MCF 10A (cell line): Measurements from ENCODE around the gene B9D1. TPM values are rescaled to one million over a fixed set of nuclear protein-coding genes. Genes with fewer than 3 reads are reported as not detected.

Experiments used
- BruUV-seq: library from RNA; stranded (reverse); fragments of 400-500 nt; replicated peaks from 2 replicates; lab custom pipeline; 2021; lab: Mats Ljungman, UMichigan
- CTCF ChIA-PET: fragments of 300-600 bp; sonication (Branson Sonifier 250); formaldehyde crosslinking; extraction: SDS; loops from one replicate; lab custom pipeline; 2021; ENCODE audit warnings: antibody characterized with exemption, inconsistent platforms; lab: Yijun Ruan, JAX
- POLR2A ChIA-PET: fragments of 300-600, 350-650 bp; sonication (Branson Sonifier 250); formaldehyde crosslinking; extraction: SDS; loops from one replicate; lab custom pipeline; 2020; ENCODE audit warnings: antibody characterized with exemption, inconsistent platforms; lab: Yijun Ruan, JAX
- DNase-seq: peaks from one replicate; pipeline ENCODE4 v3.0.0-alpha.2; 2018; ENCODE audit not compliant: unreplicated experiment
- H3K27ac Mint-ChIP-seq: one replicate; pipeline ENCODE4 v1.8.0; 2022; ENCODE audit warnings: mild to moderate bottlenecking, low read depth, mixed read lengths; ENCODE audit not compliant: unreplicated experiment
- H3K27me3 Mint-ChIP-seq: one replicate; pipeline ENCODE4 v1.8.0; 2022; ENCODE audit warnings: mixed read lengths; ENCODE audit not compliant: insufficient read depth, unreplicated experiment
- H3K36me3 Mint-ChIP-seq: one replicate; pipeline ENCODE4 v1.8.0; 2022; ENCODE audit warnings: mild to moderate bottlenecking, moderate library complexity, mixed read lengths; ENCODE audit not compliant: insufficient read depth, unreplicated experiment
- H3K4me1 Mint-ChIP-seq: one replicate; pipeline ENCODE4 v1.8.0; 2022; ENCODE audit warnings: mixed read lengths; ENCODE audit not compliant: insufficient read depth, unreplicated experiment
- H3K4me3 Mint-ChIP-seq: one replicate; pipeline ENCODE4 v1.8.0; 2022; ENCODE audit warnings: mild to moderate bottlenecking, moderate library complexity, mixed read lengths; ENCODE audit not compliant: unreplicated experiment
- H3K9me3 Mint-ChIP-seq: one replicate; pipeline ENCODE4 v1.8.0; 2022; ENCODE audit warnings: mixed read lengths; ENCODE audit not compliant: unreplicated experiment
- intact Hi-C: fragments of 100-400 bp; cut with micrococcal nuclease; formaldehyde crosslinking; loops from 2 replicates; pipeline ENCODE4 v1.14.1; 2022
- total RNA-seq: library from RNA; stranded (reverse); gene quantifications from 2 replicates; pipeline ENCODE4 v1.2.3, GENCODE V29; 2022
- TF ChIP-seq, protein P1 (sequence below): fragments of 200-600 bp; IDR thresholded peaks from one replicate; pipeline ENCODE4 v1.8.0; 2022; ENCODE audit warnings: antibody characterized with exemption, mild to moderate bottlenecking; ENCODE audit not compliant: unreplicated experiment

Gene B9D1
- total RNA-seq, 1 experiment from 2014 or later: 33.0 TPM

DNA sequence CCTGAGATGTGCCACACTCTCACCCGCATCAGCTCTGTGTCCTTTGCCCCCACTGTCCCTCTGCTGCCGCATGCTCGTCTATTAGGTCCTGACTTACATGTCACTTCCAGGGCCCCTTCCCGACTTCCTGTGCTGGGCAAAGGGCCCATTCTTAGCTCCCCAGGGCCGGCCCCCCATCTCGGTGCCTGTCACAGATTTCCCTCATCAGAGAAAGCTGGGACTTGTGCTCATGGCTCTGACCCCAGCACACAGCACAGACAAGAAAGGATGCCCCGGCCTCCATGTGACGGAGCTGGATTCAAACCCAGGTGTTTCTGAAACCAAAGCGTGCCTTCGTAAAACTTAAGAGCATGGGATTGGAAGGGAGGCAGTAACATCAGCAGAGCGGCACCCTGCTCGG, 9.9 kb upstream of the B9D1 start:
- BruUV-seq: no TSS peak
- Mint-ChIP-seq H3K4me1 (peaks cover 7% of the 10 kb centered on the region), H3K9me3 (no peaks in the 10 kb centered on the region)

DNA sequence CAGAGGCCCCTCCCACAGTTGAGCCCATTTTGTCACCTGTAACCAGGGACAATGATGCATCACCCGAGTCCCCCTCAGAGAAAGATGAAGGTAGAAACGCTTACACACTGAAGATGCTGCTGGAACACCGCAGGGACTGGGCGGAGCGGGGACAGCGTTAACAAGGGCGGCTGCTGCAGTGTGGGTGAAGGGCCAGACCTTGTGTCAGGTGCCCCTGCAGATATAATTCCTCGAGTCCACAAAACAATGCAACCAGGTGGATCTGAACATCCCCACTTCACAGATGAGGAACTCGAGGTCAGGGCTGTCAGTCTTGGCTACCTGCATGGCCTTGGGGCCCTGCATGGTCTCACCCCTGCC, 9.5 kb upstream of the B9D1 start:
- CTCF ChIA-PET: interaction anchor here (3.9 kb wide), 1 partner anchor 9 kb away, joined by 18 read pairs; the partner anchor contains the start of gene B9D1
- H3K36me3 Mint-ChIP-seq: no peaks in the 10 kb centered on the region

More for the DNA sequence above, 9.9 kb upstream of the B9D1 start:
- Mint-ChIP-seq H3K27ac (no peak overlapping the region), H3K36me3 (no peaks in the 10 kb centered on the region), H3K4me3 (no peak overlapping the region), H3K27me3 (no peaks in the 10 kb centered on the region)
- POLR2A ChIA-PET: interaction anchor here (0.5 to 0.6 kb wide), 2 partner anchors 17 to 39 kb away, joined by 3 read pairs; no protein-coding TSS in a partner anchor
- DNase-seq: no peak
- intact Hi-C loops: no loop called here
- TF ChIP-seq, protein P1, sequence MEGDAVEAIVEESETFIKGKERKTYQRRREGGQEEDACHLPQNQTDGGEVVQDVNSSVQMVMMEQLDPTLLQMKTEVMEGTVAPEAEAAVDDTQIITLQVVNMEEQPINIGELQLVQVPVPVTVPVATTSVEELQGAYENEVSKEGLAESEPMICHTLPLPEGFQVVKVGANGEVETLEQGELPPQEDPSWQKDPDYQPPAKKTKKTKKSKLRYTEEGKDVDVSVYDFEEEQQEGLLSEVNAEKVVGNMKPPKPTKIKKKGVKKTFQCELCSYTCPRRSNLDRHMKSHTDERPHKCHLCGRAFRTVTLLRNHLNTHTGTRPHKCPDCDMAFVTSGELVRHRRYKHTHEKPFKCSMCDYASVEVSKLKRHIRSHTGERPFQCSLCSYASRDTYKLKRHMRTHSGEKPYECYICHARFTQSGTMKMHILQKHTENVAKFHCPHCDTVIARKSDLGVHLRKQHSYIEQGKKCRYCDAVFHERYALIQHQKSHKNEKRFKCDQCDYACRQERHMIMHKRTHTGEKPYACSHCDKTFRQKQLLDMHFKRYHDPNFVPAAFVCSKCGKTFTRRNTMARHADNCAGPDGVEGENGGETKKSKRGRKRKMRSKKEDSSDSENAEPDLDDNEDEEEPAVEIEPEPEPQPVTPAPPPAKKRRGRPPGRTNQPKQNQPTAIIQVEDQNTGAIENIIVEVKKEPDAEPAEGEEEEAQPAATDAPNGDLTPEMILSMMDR: no peak
- CTCF ChIA-PET: interaction anchor here (3.9 kb wide), 1 partner anchor 9 kb away, joined by 18 read pairs; the partner anchor contains the start of gene B9D1

DNA sequence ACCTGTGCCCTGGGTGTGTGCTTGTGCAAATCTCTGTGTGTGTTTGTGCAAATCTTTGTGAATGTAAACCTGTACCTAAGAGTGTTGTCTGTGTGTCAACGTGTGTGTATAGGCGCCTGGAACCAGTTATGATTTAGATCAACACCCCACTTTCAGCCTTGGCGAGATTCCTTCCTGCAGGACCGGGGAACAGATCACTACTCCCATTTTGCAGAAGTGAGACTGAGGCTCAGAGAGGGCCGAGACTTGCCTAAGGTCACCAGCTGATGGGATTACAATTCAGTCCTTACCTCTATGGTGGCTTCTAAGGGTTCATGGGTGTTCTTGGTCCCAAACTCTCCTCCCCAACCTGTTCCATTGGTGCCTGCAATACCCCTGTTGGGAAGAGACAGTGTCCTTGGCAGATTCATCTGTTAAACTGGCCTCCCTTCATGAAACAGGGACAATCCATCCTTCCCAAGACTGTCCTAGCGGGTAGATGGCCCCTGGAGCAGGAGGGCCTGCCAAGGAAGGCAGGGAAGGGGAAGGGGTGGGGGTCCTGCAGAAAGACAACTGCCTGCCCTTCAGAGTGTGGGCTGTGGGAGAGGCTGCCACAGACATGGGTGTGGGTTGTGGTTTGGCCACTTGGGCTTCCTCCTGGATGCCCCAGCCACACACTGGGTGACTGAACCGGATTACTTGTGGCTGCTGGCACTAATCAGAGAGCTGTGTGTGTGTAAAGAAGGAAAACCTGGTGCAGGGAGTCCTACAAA, 8.9 kb upstream of the B9D1 start:
- ChIA-PET POLR2A (no interaction called here), CTCF (interaction anchor here (3.9 kb wide), 1 partner anchor 8 kb away, joined by 18 read pairs; the partner anchor contains the start of gene B9D1)
- no peak for DNase-seq
- TF ChIP-seq, protein P1: no peak
- Mint-ChIP-seq H3K4me3 (no peak overlapping the region), H3K27ac (no peak overlapping the region), H3K27me3 (no peaks in the 10 kb centered on the region), H3K4me1 (no peaks in the 10 kb centered on the region), H3K9me3 (no peaks in the 10 kb centered on the region), H3K36me3 (no peaks in the 10 kb centered on the region)
- no TSS peak for BruUV-seq
- intact Hi-C loops: no loop called here

More for the DNA sequence above, 9.5 kb upstream of the B9D1 start:
- no peaks in the 10 kb centered on the region for H3K27me3 Mint-ChIP-seq
- no peak overlapping the region for H3K27ac Mint-ChIP-seq
- BruUV-seq: no TSS peak
- H3K4me1 Mint-ChIP-seq: peaks cover 5% of the 10 kb centered on the region
- intact Hi-C loops: no loop called here
- TF ChIP-seq, protein P1: no peak
- H3K4me3 Mint-ChIP-seq: no peak overlapping the region
- H3K9me3 Mint-ChIP-seq: no peaks in the 10 kb centered on the region
- no peak for DNase-seq
- POLR2A ChIA-PET: interaction anchor here (0.6 kb wide), 1 partner anchor 38 kb away, joined by 3 read pairs; no protein-coding TSS in a partner anchor

DNA sequence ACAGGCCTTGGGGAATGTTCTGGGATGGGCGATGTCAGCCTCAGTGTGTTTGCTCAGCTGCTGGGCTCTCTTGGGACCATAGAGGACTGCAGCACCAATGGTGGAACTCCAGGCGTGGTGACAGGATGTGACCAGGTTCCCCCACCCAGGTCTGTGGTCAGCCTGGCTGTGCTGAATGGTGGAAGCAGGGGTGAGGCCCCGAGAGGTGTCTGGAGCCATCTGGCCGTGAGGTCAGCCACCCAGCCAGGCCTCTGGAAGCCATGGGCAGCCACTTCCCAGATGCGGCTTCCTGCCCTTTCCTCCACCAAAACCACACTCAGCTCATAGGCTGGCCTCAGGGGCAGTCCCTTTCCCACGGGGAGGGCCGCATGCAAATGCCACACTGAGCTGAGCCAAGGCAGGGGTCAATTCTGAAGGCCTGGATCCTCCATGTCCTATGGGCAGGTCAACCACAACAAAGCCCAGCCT, 8.0 kb upstream of the B9D1 start:
- DNase-seq: no peak
- no peaks in the 10 kb centered on the region for H3K27me3 Mint-ChIP-seq
- H3K9me3 Mint-ChIP-seq: no peaks in the 10 kb centered on the region
- POLR2A ChIA-PET: no interaction called here
- no TSS peak for BruUV-seq
- H3K36me3 Mint-ChIP-seq: no peaks in the 10 kb centered on the region
- H3K4me3 Mint-ChIP-seq: no peak overlapping the region
- CTCF ChIA-PET: interaction anchor here (9.7 kb wide), 1 partner anchor 76 kb away, joined by 147 read pairs; no protein-coding TSS in a partner anchor
- intact Hi-C loops: no loop called here
- H3K4me1 Mint-ChIP-seq: no peaks in the 10 kb centered on the region
- TF ChIP-seq, protein P1: no peak
- no peak overlapping the region for H3K27ac Mint-ChIP-seq
